HG03469 (cell line): ENCODE measurements around the gene OSTF1.

Experiments
- ATAC-seq: cut with Tn5 transposase; IDR thresholded peaks from one replicate; pipeline ENCODE4 v1.9.1; 2021; ENCODE audit warnings: mild to moderate bottlenecking, moderate library complexity, moderate number of reproducible peaks; ENCODE audit not compliant: unreplicated experiment

The OSTF1 gene

DNA sequence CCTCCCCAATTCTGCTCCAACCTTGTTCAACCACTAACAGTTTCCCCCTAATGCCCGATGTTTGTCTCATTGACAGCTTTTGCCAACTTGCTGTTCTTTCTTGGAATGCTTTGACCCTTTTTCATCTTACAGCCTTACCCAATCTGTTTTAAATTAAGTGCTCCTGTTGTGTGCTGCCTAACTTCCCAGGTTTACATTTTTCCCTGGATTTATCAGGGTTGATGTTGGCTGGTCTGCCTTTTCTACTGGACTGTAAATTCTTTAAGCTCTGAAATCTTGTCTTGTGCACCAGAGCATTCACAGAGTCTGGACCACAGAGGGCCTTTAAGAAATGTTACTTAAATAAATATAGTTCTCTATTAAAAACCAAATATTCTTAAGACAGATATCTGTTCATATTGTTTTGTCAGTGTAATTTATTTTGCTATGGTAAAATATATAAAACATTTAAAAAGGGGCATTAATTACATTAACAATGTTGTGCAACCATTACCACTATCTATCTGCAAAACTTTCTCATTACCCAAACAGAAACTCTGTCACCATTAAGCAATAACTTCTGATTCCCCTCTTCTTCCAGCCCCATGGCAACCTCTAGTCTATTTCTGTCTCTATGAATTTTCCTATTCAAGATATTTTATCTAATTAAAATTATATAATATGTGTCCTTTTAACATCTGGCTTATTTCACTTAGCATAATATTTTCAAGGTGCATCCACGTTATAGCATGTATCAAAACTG, 73.0 kb downstream of the OSTF1 start:
- no peak for ATAC-seq

DNA sequence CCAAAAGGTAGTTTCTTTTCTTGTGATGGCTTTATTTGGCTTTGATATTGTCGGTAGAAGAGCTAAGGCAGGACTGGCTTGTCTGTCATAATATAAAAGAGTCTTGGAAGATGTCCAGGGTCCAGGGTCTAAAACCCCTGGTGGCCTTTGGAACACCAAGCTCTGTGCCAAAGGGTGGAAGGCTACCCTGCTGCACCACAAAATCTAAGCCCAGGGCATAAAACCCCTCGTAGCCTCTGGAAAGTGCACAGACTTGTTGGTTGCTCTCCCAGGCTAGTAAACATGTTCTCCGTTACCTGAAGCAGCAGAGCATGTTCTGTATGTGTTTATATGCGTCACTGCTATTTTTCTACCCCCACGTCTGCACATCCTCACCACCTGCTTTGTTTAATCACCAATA, 75.5 kb downstream of the OSTF1 start:
- no peak for ATAC-seq

DNA sequence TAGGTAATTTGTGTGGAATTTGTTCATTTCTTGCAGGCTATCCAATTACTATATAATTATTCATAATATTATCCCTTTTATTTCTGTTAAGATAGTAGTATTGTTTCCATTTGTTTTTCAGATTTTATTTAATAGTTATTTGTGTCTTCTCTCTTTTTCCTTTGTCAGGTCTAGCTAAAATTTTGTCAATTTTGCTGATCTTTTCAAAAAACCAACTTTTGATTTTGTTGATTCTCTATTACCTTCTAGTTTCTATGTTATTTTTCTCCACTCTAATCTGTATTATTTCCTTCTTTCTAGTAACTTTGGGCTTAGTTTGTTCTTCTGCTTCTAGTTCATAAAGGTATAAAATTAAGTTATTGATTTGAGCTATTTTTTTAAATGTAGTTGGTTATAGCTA, 76.3 kb downstream of the OSTF1 start:
- no peak for ATAC-seq

- no peak for ATAC-seq
Observed at GRCh38 chr9:75167281-75167680, 79.0 kb downstream of the OSTF1 start.

DNA sequence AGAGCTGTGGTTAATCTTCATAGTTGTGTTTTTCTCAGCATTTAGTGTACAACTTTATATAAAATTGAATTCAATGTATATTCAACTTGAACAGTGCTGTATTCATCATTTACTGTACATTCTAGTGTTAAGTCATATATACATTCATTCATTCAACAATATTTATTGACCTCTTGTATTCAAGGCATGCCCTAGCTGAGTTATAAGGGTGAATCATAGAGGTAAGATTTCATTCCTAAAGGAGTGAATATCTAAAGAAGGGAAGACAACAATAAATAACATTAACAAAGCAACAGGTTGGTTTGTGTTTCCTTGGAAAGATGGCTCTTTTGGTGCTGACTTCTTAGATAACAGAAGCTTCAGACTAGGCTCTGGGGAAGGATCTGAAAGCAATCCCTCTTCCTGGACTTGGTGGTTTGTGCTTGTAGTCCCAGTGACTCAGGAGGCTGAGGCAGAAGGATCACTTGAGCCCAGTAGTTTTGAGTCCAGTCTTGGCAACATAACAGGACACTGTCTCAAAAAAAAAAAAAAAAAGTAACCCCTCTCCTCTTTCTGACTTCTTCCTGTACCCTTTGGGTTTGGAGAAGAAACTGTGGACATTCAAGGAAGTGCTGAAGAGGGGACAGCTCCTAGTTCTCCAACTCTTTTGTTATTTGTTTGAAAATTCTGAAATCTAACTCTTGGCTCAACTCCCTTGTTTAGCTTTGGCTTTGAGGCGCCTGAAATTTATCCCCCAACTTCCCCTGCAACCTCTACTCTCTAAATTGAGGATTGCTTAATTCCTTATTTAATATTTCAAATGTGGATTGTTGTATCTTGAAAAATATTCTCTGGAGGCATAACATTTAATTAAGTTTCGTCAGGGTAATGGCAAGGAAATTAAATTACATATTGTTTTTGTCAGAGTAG, 80.2 kb downstream of the OSTF1 start:
- no peak for ATAC-seq

DNA sequence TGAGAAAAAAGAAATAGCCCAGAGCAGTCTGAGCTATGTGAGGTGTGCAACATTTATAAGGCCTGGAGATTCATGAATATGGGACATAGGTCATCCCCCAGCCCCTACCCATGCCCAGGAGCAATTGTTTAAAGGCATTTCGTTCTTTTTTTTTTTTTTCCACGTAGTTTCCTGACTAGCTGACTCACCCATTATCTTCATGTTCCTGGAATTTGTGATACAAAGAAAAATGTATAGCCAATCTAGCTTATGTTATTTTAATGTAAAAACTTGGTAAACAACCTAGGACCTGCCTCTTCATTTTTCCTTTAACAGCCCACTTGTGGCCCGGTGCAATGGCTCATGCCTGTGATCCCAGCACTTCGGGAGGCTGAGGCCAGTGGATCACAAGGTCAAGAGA, 81.3 kb downstream of the OSTF1 start:
- ATAC-seq: no peak

DNA sequence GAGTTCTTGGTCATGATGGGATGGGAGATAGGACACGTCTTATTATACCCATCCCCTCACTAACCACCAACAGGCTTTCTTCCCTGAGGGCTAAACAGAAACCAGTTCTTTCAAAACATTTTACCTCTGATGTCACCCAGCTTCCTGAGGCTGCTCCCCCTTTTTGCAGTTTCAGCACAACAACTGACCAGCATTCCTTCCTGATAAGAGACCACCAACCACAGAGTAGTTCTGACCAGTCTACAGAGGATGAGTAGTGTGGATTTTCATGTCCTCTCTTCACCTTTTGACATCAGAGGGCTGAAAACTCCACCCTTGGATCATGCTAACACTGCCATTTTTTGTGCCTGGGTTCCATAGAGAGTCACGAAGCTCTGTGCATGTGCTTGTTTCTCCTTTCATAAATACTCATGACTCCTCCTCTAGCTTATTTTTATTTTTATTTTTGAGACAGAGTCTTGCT, 82.6 kb downstream of the OSTF1 start:
- ATAC-seq: no peak

- ATAC-seq: no peak
Observed at GRCh38 chr9:75175395-75175794, 87.1 kb downstream of the OSTF1 start.

- no peak for ATAC-seq
Observed at GRCh38 chr9:75176037-75176436, 87.7 kb downstream of the OSTF1 start.

GRCh38 chr9:75181750-75182149, 93.4 kb downstream of the OSTF1 start:
- no peak for ATAC-seq

- ATAC-seq: no peak
Observed at GRCh38 chr9:75183306-75183705, 95.0 kb downstream of the OSTF1 start.

- no peak for ATAC-seq
Observed at GRCh38 chr9:75184471-75184870, 96.2 kb downstream of the OSTF1 start.

DNA sequence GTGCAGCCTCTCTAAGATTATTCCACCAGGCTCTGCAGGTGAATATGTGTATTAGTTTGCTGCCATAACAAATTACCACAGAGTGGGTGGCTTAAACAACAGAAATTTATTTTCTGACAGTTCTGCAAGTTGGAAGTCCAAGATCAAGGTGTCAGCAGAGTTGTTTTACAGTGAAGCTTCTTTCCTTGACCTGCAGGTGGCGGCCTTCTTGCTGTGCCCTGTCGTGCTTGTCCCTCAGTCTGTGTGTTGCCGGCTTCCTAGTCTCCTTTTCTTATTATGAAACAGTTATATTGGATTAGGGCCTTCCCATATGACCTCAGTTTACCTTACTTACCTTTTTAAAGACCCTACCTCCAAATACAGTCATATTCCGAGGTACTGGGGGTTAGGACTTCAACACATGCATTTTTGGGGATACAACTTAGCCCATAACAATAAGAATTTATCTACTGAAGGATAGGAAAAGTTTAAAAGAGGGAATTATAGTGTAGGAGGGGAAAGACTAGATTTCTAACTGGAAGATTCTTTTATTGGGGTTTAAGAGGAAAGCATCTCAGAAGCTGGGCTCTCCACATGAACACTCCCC, 97.4 kb downstream of the OSTF1 start:
- peak; percentile 80 for ATAC-seq

- ATAC-seq: no peak
Observed at GRCh38 chr9:75186767-75187380, 98.6 kb downstream of the OSTF1 start.

DNA sequence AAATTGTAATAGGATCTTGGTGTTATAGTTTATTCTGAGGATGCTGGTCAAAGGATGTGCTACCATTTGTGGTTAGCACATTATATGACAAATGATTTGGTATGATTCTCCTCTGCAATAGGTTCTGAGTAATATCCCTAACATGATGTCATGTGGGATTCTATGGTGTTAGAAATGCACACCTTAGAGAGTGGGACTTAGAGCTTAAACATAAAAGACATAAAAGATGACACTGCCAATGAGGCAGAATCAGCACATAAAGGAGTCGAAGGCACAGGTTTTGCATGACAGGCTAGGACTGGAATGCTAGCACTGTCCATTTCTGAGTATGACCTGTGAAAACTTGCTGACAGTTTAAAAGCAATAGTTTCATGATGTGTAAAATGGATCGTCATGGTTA, 100.4 kb downstream of the OSTF1 start:
- no peak for ATAC-seq

DNA sequence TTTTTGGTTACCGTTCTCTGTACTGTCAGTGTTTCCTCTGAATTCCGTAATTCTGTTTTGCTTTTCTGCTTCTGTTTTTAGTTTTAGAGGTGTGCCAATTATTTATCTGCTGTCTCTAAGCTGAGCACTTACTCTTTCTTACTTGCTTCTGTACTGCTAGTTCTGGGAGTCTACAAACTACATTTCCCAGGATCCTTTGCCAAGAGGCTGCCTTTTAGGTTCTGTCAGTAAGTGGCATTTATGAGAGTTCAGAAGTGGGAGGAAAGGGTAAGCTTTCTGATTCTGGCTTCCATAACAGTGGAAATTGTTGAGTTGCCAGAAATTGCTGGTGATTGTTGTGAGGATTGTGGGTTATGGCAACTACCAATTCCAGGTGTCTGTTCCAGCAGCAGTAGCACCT, 102.4 kb downstream of the OSTF1 start:
- ATAC-seq: no peak
